Mesangial cell (primary cell): ENCODE measurements around the gene CD19. TPM values are rescaled to one million over a fixed set of nuclear protein-coding genes. Genes with fewer than 3 reads are reported as not detected.

Source experiments
- total RNA-seq: library from RNA; depleted of rRNA; stranded (reverse); fragments of >200 nt; gene quantifications from 2 replicates; pipeline ENCODE4 v1.2.3, GENCODE V29; 2015

CD19 gene
- 0.16 and 0.25 TPM in 2 replicates for total RNA-seq

DNA sequence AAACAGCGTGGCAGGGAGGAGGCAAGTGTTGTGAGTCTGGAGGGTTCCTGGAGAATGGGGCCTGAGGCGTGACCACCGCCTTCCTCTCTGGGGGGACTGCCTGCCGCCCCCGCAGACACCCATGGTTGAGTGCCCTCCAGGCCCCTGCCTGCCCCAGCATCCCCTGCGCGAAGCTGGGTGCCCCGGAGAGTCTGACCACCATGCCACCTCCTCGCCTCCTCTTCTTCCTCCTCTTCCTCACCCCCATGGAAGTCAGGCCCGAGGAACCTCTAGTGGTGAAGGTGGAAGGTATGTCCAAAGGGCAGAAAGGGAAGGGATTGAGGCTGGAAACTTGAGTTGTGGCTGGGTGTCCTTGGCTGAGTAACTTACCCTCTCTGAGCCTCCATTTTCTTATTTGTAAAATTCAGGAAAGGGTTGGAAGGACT, at the start of gene CD19:
TSS of gene CD19 (plus strand) at position 171 of the 425 bp plus-strand sequence. CDS start at position 201, 30 bp downstream.

DNA sequence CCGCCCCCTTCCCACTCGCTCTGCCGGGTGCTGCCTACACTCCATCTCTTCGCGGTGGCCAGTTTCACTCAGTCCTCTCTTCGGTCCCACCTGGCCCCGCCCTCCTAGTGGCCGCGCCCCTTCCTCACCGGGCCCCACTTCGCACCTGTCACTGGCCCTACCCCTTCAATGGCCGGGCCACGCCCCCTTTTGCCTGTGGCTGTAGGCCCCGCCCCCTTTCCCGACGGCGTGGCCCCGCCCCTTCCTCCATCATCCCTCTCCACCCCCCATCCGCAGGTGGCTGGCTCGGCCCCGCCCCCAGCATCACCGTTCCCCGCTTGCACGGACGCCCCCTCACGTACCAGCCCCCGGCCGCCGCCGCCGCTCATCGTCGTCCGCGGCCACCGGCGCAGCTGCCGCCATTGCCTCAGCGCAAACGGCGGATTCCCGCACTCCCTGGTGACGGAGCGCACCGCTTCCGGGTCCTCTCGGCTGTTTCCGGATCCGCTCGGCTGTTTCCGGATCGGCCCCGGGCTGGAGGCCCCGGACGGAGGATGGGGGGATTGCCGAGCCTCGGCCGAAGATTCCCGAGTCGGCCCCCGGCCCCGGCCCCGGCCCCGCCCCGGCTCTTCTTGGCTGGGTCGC, 6.9 kb upstream of the CD19 start, which contains the start of gene RABEP2:
TSS of gene RABEP2 (minus strand) at position 477 of the 624 bp plus-strand sequence. CDS start at position 402, 75 bp downstream.

DNA sequence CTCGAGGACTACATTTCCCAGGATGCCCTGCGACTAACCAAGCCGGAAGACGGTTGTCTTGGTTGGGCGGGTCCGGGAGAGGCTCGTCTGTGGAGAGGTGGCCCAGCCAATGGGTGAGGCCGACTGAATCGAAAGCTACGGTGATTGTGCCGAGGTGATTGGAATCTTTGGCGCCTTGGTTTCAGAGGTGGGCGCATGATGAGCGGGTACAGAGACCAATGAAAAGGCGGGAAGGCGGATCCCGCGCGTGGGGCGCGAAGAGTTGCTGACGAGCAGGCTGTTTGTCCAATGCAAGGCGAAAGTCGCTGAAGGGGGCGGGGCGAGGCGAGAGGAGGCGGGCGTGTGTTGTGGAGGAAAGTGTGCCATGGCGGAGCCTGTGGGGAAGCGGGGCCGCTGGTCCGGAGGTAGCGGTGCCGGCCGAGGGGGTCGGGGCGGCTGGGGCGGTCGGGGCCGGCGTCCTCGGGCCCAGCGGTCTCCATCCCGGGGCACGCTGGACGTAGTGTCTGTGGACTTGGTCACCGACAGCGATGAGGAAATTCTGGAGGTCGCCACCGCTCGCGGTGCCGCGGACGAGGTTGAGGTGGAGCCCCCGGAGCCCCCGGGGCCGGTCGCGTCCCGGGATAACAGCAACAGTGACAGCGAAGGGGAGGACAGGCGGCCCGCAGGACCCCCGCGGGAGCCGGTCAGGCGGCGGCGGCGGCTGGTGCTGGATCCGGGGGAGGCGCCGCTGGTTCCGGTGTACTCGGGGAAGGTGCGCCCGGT, 19.1 kb downstream of the CD19 start, which contains the start of gene NFATC2IP:
TSS of gene NFATC2IP (plus strand) at position 290 of the 762 bp plus-strand sequence. CDS start at position 365, 75 bp downstream.

DNA sequence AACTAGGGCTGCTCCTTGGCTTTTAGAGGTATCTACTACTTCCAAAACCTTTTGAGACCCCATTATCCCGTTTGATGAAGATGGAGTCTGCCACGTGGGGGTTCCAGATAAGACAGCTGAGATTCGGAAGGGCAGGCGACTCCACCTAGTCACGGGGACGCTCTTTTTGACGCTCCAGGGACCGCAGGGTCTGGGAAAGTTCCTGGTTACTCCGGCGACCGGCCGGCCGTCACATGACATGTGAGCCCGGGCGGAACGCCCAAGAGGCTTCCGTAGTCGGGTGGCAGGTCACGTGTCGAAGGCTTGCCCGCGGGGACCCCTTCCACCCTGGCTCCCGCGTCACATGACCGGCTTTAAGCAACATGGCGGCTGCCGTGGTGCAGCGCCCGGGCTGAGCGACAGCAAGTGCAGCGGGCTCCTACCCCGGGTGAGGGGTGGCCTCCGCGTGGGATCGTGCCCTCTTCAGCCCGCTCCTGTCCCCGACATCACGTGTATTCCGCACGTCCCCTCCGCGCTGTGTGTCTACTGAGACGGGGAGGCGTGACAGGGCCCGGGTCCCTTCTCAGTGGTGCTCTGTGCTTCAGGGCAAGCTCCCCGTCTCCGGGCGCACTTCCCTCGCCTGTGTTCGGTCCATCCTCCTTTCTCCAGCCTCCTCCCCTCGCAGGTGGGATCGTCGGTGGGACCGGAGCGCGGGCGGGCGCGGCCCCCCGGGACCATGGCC, 42.8 kb downstream of the CD19 start, which contains the start of gene SPNS1:
TSS of gene SPNS1 (plus strand) at position 342 of the 721 bp plus-strand sequence. CDS start at position 716, 374 bp downstream.

DNA sequence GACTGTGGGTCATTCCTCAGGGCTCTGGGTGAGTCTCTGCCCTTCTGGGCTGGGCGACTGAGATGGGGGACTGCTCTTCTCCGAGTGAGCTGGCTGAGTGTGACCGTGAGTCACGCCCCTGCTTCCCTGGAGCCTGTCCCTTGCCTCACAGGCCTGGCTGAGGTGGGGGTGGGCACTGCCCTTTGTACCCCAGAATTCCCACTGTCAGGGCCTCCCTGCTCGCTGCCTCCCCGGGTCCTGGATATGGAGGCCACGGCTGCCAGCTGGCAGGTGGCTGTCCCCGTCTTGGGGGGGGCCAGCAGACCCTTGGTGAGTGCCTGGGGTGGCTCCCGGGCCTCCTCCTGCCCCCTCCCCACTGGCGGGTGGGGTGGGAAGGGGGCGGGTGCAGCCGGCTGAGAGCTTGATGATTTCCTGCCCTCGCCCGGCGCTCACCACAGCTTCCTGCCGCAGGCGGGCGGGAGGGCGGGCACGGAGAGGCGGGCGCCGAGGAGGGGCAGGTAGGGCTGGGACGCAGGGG, 52.9 kb downstream of the CD19 start, which contains the start of gene LAT:
TSS of gene LAT (plus strand) at position 434 of the 517 bp plus-strand sequence. CDS start 366 bp downstream, outside the sequence.

Other genes starting within 250 kb of the CD19 start
- 458 and 538 TPM in 2 replicates for gene EIF3C, start 220.5 kb upstream of the CD19 start, total RNA-seq
- 0.38 TPM in 1 of 2 replicates, not detected in the other for gene NPIPB9, start 180.2 kb upstream of the CD19 start, total RNA-seq
- gene ATXN2L, start 109.0 kb upstream of the CD19 start, total RNA-seq, result 119 and 120 TPM in 2 replicates
- gene TUFM, start 85.6 kb upstream of the CD19 start, total RNA-seq, result 198 and 222 TPM in 2 replicates
- gene SH2B1, start 68.1 kb upstream of the CD19 start, total RNA-seq, result 20.2 and 44.5 TPM in 2 replicates
- 0.16 and 0.89 TPM in 2 replicates for gene ATP2A1, start 53.5 kb upstream of the CD19 start, total RNA-seq
- gene RABEP2, start 6.7 kb upstream of the CD19 start, total RNA-seq, result 20.0 and 41.2 TPM in 2 replicates
- gene NFATC2IP, start 19.0 kb downstream of the CD19 start, total RNA-seq, result 17.2 and 26.7 TPM in 2 replicates
- 60.0 and 111 TPM in 2 replicates for gene SPNS1, start 42.8 kb downstream of the CD19 start, total RNA-seq
- 3.7 and 6.2 TPM in 2 replicates for gene LAT, start 53.1 kb downstream of the CD19 start, total RNA-seq